ENCODE measurements around the gene AGBL2.

GRCh38 chr11:47620836-47621378 is 94.3 kb downstream of the AGBL2 start:
- TF ChIP-seq, protein P1, sequence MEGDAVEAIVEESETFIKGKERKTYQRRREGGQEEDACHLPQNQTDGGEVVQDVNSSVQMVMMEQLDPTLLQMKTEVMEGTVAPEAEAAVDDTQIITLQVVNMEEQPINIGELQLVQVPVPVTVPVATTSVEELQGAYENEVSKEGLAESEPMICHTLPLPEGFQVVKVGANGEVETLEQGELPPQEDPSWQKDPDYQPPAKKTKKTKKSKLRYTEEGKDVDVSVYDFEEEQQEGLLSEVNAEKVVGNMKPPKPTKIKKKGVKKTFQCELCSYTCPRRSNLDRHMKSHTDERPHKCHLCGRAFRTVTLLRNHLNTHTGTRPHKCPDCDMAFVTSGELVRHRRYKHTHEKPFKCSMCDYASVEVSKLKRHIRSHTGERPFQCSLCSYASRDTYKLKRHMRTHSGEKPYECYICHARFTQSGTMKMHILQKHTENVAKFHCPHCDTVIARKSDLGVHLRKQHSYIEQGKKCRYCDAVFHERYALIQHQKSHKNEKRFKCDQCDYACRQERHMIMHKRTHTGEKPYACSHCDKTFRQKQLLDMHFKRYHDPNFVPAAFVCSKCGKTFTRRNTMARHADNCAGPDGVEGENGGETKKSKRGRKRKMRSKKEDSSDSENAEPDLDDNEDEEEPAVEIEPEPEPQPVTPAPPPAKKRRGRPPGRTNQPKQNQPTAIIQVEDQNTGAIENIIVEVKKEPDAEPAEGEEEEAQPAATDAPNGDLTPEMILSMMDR (IDR thresholded peaks at IDR 0.05), result no peak
- no peak for TF ChIP-seq POLR2A (IDR thresholded peaks at IDR 0.05)

All from tibial nerve (tissue), 3 donors.